CD4-positive, alpha-beta T cell (primary cell): ENCODE measurements around the gene TRPM1. TPM values are rescaled to one million over a fixed set of nuclear protein-coding genes. Genes with fewer than 3 reads are reported as not detected.

Experiments
- ATAC-seq: fragments of 200-7000 bp; cut with Tn5 transposase; one replicate; pipeline ENCODE4 v1.10.0; 2022; ENCODE audit warnings: mild to moderate bottlenecking; ENCODE audit not compliant: poor library complexity
- CTCF ChIA-PET: fragments of 350-600 bp; sonication (Branson Sonifier 250); formaldehyde crosslinking; loops from one replicate; lab custom pipeline; 2021; ENCODE audit warnings: antibody characterized with exemption, inconsistent platforms; lab: Charles Lee
- POLR2A ChIA-PET: fragments of 350-600 bp; sonication (Branson Sonifier 250); formaldehyde crosslinking; loops from one replicate; lab custom pipeline; 2021; ENCODE audit warnings: antibody characterized with exemption, inconsistent platforms; lab: Charles Lee
- DNase-seq, 14 experiments: peaks; one replicate each; pipeline ENCODE4 v3.0.0-alpha.2; 2013 to 2020; ENCODE audit warnings: mixed read lengths in 2 of 14
- H3K27ac ChIP-seq, 2 donors: one replicate each; pipeline versions ENCODE4 v1.5.1 to v1.7.0; 2013; ENCODE audit warnings: low read length in 2 of 2, low read depth in 1 of 2, mild to moderate bottlenecking in 1 of 2
- H3K27me3 ChIP-seq, 2 experiments: 1 replicate in 1 of 2; 2 replicates in 1 of 2; pipeline versions ENCODE4 v1.6.1 to v1.7.0; 2013; ENCODE audit warnings: low read length in 2 of 2, control low read depth in 1 of 2, mild to moderate bottlenecking in 1 of 2, moderate library complexity in 1 of 2; ENCODE audit not compliant: insufficient read depth in 2 of 2, control insufficient read depth in 1 of 2
- H3K36me3 ChIP-seq: one replicate; pipeline ENCODE4 v1.6.1; 2013; ENCODE audit warnings: low read length, control low read depth; ENCODE audit not compliant: insufficient read depth
- H3K4me1 ChIP-seq: one replicate; pipeline ENCODE4 v1.6.1; 2013; ENCODE audit warnings: low read length, control low read depth; ENCODE audit not compliant: insufficient read depth
- H3K4me3 ChIP-seq: one replicate; pipeline ENCODE4 v1.5.1; 2013; ENCODE audit warnings: mild to moderate bottlenecking, low read length, moderate library complexity
- H3K9me3 ChIP-seq, 2 experiments: 1 replicate in 1 of 2; 2 replicates in 1 of 2; pipeline versions ENCODE4 v1.6.1 to v1.7.0; 2013; ENCODE audit warnings: low read length in 2 of 2, mild to moderate bottlenecking in 2 of 2, control low read depth in 1 of 2, moderate library complexity in 1 of 2; ENCODE audit not compliant: control insufficient read depth in 1 of 2, insufficient read depth in 1 of 2
- H3K27ac Mint-ChIP-seq: one replicate; pipeline ENCODE4 v1.8.0; 2020; ENCODE audit warnings: mixed read lengths
- H3K27me3 Mint-ChIP-seq: one replicate; pipeline ENCODE4 v1.8.0; 2021; ENCODE audit warnings: mixed read lengths
- H3K36me3 Mint-ChIP-seq: one replicate; pipeline ENCODE4 v1.8.0; 2021; ENCODE audit warnings: low read depth, mixed read lengths
- H3K4me1 Mint-ChIP-seq: one replicate; pipeline ENCODE4 v1.8.0; 2021; ENCODE audit warnings: low read depth, mixed read lengths
- H3K4me3 Mint-ChIP-seq: one replicate; pipeline ENCODE4 v1.8.0; 2020; ENCODE audit warnings: mild to moderate bottlenecking, mixed read lengths
- H3K9me3 Mint-ChIP-seq: one replicate; pipeline ENCODE4 v1.8.0; 2020; ENCODE audit warnings: mixed read lengths
- intact Hi-C, 2 experiments: fragments of 100-400 bp; cut with DNase I in 1 of 2; cut with micrococcal nuclease in 1 of 2; formaldehyde crosslinking; loops; one replicate each; pipeline versions ENCODE4 v1.15.1 to v1.9.0; 2023 to 2025; cut with DNase I, micrococcal nuclease
- total RNA-seq, 174 experiments: library from RNA in 2 of 174; stranded (reverse) in 2 of 174; gene quantifications; one replicate each; pipeline ENCODE4 v1.2.3 and lab custom pipeline; 2021 to 2026
- TF ChIP-seq, protein P1 (sequence below): fragments of 200-600 bp; IDR thresholded peaks from one replicate; pipeline ENCODE4 v1.8.0; 2022; ENCODE audit warnings: antibody characterized with exemption, mild to moderate bottlenecking

Gene TRPM1
- total RNA-seq, 2 experiments from 2014 or later, result not detected

DNA sequence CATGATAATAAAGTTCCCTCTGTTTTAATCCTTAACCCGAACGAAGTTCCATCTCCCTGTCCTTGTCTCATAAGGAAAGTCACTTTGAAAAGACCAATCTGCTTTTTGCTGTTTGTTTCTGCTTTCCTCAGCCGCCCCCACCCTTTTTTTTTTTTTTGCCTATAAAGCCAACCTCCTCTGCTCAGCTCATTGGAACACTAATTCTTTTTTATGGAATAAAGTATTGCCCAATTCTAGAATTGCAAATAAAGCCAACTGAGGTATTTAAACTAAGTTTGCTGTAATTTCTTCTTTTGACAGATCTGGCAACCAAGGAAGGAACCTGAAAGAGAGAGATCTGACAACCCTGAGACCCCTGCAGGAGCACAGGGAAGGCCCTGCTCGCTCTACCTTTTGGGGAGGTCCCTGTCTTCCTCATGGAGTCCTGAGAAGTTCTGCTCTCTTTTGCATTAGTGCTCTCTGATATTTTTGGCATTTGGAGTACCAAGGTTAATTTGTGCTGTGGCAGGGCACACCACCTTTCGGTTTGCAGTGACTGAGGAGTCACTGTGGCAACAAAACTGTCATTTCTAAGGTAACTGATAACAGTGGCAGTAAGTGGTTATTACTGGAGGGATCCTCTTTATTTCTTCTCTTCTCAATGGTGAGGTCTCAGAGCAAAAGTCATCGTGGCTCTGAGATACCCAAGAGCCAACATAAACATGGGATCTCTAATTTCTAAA, 35.2 kb upstream of the TRPM1 start:
- Histone ChIP-seq H3K9me3 (no peaks in the 10 kb centered on the region), H3K27me3 (no peaks in the 10 kb centered on the region), H3K27ac (no peak overlapping the region), H3K36me3 (no peaks in the 10 kb centered on the region), H3K4me3 (no peak overlapping the region), H3K4me1 (no peaks in the 10 kb centered on the region)
- H3K4me3 Mint-ChIP-seq, result no peak overlapping the region
- TF ChIP-seq, protein P1, sequence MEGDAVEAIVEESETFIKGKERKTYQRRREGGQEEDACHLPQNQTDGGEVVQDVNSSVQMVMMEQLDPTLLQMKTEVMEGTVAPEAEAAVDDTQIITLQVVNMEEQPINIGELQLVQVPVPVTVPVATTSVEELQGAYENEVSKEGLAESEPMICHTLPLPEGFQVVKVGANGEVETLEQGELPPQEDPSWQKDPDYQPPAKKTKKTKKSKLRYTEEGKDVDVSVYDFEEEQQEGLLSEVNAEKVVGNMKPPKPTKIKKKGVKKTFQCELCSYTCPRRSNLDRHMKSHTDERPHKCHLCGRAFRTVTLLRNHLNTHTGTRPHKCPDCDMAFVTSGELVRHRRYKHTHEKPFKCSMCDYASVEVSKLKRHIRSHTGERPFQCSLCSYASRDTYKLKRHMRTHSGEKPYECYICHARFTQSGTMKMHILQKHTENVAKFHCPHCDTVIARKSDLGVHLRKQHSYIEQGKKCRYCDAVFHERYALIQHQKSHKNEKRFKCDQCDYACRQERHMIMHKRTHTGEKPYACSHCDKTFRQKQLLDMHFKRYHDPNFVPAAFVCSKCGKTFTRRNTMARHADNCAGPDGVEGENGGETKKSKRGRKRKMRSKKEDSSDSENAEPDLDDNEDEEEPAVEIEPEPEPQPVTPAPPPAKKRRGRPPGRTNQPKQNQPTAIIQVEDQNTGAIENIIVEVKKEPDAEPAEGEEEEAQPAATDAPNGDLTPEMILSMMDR, result no peak
- H3K36me3 Mint-ChIP-seq, result no peaks in the 10 kb centered on the region
- ChIA-PET CTCF (interaction anchor here (1.2 to 1.9 kb wide), 2 partner anchors 8 to 10 kb away, joined by 5 to 7 read pairs; no protein-coding TSS in a partner anchor), POLR2A (no interaction called here)
- no peaks in the 10 kb centered on the region for H3K27me3 Mint-ChIP-seq
- no peaks in the 10 kb centered on the region for H3K9me3 Mint-ChIP-seq
- H3K4me1 Mint-ChIP-seq, result no peaks in the 10 kb centered on the region
- DNase-seq (no peak), ATAC-seq (no peak)
- H3K27ac Mint-ChIP-seq, result no peak overlapping the region
- intact Hi-C loops, result no loop called here

GRCh38 chr15:31136016-31136415, 34.5 kb upstream of the TRPM1 start:
- TF ChIP-seq, protein P1, result no peak

GRCh38 chr15:31135523-31135922, 34.0 kb upstream of the TRPM1 start:
- no peaks in the 10 kb centered on the region for H3K9me3 ChIP-seq
- Mint-ChIP-seq H3K27ac (no peak overlapping the region), H3K4me1 (no peaks in the 10 kb centered on the region), H3K4me3 (no peak overlapping the region), H3K9me3 (no peaks in the 10 kb centered on the region), H3K36me3 (no peaks in the 10 kb centered on the region), H3K27me3 (no peaks in the 10 kb centered on the region)
- H3K4me1 ChIP-seq, result no peaks in the 10 kb centered on the region
- no peaks in the 10 kb centered on the region for H3K36me3 ChIP-seq
- no peak overlapping the region for H3K27ac ChIP-seq
- TF ChIP-seq, protein P1, result no peak
- no peak overlapping the region for H3K4me3 ChIP-seq
- intact Hi-C loops, result no loop called here
- CTCF ChIA-PET, result no interaction called here
- H3K27me3 ChIP-seq, result no peaks in the 10 kb centered on the region
- DNase-seq (no peak), ATAC-seq (no peak)
- POLR2A ChIA-PET, result no interaction called here

More at GRCh38 chr15:31136016-31136415, 34.5 kb upstream of the TRPM1 start:
- no peak overlapping the region for H3K4me3 ChIP-seq
- H3K9me3 ChIP-seq, result no peaks in the 10 kb centered on the region
- Mint-ChIP-seq H3K27ac (no peak overlapping the region), H3K27me3 (no peaks in the 10 kb centered on the region), H3K4me1 (no peaks in the 10 kb centered on the region), H3K36me3 (no peaks in the 10 kb centered on the region), H3K4me3 (no peak overlapping the region), H3K9me3 (no peaks in the 10 kb centered on the region)
- ChIA-PET POLR2A (no interaction called here), CTCF (no interaction called here)
- H3K36me3 ChIP-seq, result no peaks in the 10 kb centered on the region
- H3K27ac ChIP-seq, result no peak overlapping the region
- intact Hi-C loops, result no loop called here
- DNase-seq, result no peak
- H3K27me3 ChIP-seq, result no peaks in the 10 kb centered on the region
- no peak for ATAC-seq
- H3K4me1 ChIP-seq, result no peaks in the 10 kb centered on the region
